ENCODE results near the gene DNM3.

GRCh38 chr1:172167796-172168596 lies 326.7 kb downstream of the DNM3 start:
- TF ChIP-seq CTCF (IDR thresholded peaks at IDR 0.05) (no peak), EZH2 (IDR thresholded peaks at IDR 0.05; ENCODE audit: borderline replicate concordance, insufficient read depth, low read depth, low read length, poor library complexity, severe bottlenecking) (no peak)
